ENCODE data around the gene ITGAE. TPM values are rescaled to one million over a fixed set of nuclear protein-coding genes. Genes with fewer than 3 reads are reported as not detected.

ITGAE gene
- polyA plus RNA-seq, 3 donors: 66.6 to 102 (median 78.8) TPM

- intact Hi-C loops (cut with micrococcal nuclease): no loop called here
- Histone ChIP-seq H3K27me3 (ENCODE audit: control insufficient read depth in 2 of 2, insufficient read depth in 2 of 2, low read length in 2 of 2) (no peaks in the 10 kb centered on the region), H3K4me2 (replicated peaks; ENCODE audit: extremely low read depth, low read length, poor library complexity, severe bottlenecking) (no peak overlapping the region), H3K9ac (ENCODE audit: insufficient read depth, low read length, poor library complexity, severe bottlenecking) (no peak overlapping the region), H3K4me3 (replicated peaks in 1 of 3; ENCODE audit: low read depth in 2 of 3, low read length in 3 of 3) (no peak overlapping the region), H3K36me3 (replicated peaks in 1 of 2; ENCODE audit: control insufficient read depth in 1 of 2, insufficient read depth in 2 of 2, low read length in 2 of 2) (no peaks in the 10 kb centered on the region), H3K4me1 (ENCODE audit: control insufficient read depth in 1 of 2, insufficient read depth in 2 of 2, low read length in 2 of 2) (peaks cover 18 to 22% of the 10 kb centered on the region in 2 donors), H3K9me3 (replicated peaks in 1 of 2; ENCODE audit: control insufficient read depth in 1 of 2, insufficient read depth in 1 of 2, low read length in 2 of 2) (no peaks in the 10 kb centered on the region), H4K20me1 (ENCODE audit: insufficient read depth, low read length) (no peaks in the 10 kb centered on the region), H2AFZ (ENCODE audit: insufficient read depth, low read depth, low read length, poor library complexity, severe bottlenecking) (peak overlapping the region; percentile 21), H3K79me2 (ENCODE audit: insufficient read depth, low read length) (no peaks in the 10 kb centered on the region), H3K27ac (ENCODE audit: low read depth in 1 of 2, low read length in 2 of 2) (peak overlapping the region; percentile 28 to 47)
- peaks cover 23% of the 10 kb centered on the region for H3K4me1 Mint-ChIP-seq
- H3K36me3 Mint-ChIP-seq: no peaks in the 10 kb centered on the region
- 16% methylated on average over 5 of the region's 14 CpGs for WGBS (ENCODE audit: insufficient coverage)
- peak; percentile 77 to 91 (median 83) for DNase-seq
- H3K4me3 Mint-ChIP-seq: peak overlapping the region; percentile 15 to 27
- H3K27me3 Mint-ChIP-seq (ENCODE audit: low read depth in 3 of 3): peaks cover 2 to 6% (median 3%) of the 10 kb centered on the region in 3 donors
- peaks cover 0 to 7% (median 4%) of the 10 kb centered on the region in 7 donors for H3K9me3 Mint-ChIP-seq
- no peak for TF ChIP-seq CTCF (IDR thresholded peaks at IDR 0.05)
- peak overlapping the region; percentile 66 to 93 (median 82) for H3K27ac Mint-ChIP-seq
Observed at GRCh38 chr17:3740611-3741073, 60.3 kb downstream of the ITGAE start.

- Histone ChIP-seq H3K9me3 (replicated peaks in 1 of 2; ENCODE audit: control insufficient read depth in 1 of 2, insufficient read depth in 1 of 2, low read length in 2 of 2) (no peaks in the 10 kb centered on the region), H2AFZ (ENCODE audit: insufficient read depth, low read depth, low read length, poor library complexity, severe bottlenecking) (no peak overlapping the region), H3K4me1 (ENCODE audit: control insufficient read depth in 1 of 2, insufficient read depth in 2 of 2, low read length in 2 of 2) (peaks cover 18 to 22% of the 10 kb centered on the region in 2 donors), H4K20me1 (ENCODE audit: insufficient read depth, low read length) (no peaks in the 10 kb centered on the region), H3K9ac (ENCODE audit: insufficient read depth, low read length, poor library complexity, severe bottlenecking) (no peak overlapping the region), H3K4me2 (replicated peaks; ENCODE audit: extremely low read depth, low read length, poor library complexity, severe bottlenecking) (no peak overlapping the region), H3K4me3 (replicated peaks in 1 of 3; ENCODE audit: low read depth in 2 of 3, low read length in 3 of 3) (no peak overlapping the region), H3K79me2 (ENCODE audit: insufficient read depth, low read length) (no peaks in the 10 kb centered on the region), H3K27me3 (ENCODE audit: control insufficient read depth in 2 of 2, insufficient read depth in 2 of 2, low read length in 2 of 2) (no peaks in the 10 kb centered on the region), H3K36me3 (replicated peaks in 1 of 2; ENCODE audit: control insufficient read depth in 1 of 2, insufficient read depth in 2 of 2, low read length in 2 of 2) (no peaks in the 10 kb centered on the region), H3K27ac (ENCODE audit: low read depth in 1 of 2, low read length in 2 of 2) (no peak overlapping the region)
- Mint-ChIP-seq H3K27me3 (ENCODE audit: low read depth in 3 of 3) (peaks cover 2 to 6% (median 3%) of the 10 kb centered on the region in 3 donors), H3K4me1 (peaks cover 23% of the 10 kb centered on the region), H3K9me3 (peaks cover 0 to 7% (median 4%) of the 10 kb centered on the region in 7 donors), H3K27ac (peak overlapping the region in 5 of 7 donors; percentile 16 to 78 (median 66)), H3K4me3 (no peak overlapping the region), H3K36me3 (no peaks in the 10 kb centered on the region)
- no peak for TF ChIP-seq CTCF (IDR thresholded peaks at IDR 0.05)
- intact Hi-C loops (cut with micrococcal nuclease): loop anchor here in 1 of 2 donors (10.0 kb wide), 1 partner anchor 265 kb away; no protein-coding TSS in a partner anchor
- WGBS (ENCODE audit: insufficient coverage): 96% methylated on average over 13 of the region's 16 CpGs
- no peak for DNase-seq
Observed at GRCh38 chr17:3739422-3740124, 61.4 kb downstream of the ITGAE start.
